Heart left ventricle (tissue), 13 donors: ENCODE data around the gene AGER.

ENCODE experiments used
- CTCF ChIP-seq, 12 donors: fragments of 200-600 bp; sonication (generic) in 4 of 12; IDR thresholded peaks; one replicate each; pipeline versions ENCODE4 v1.5.0 to v1.8.0; 2018 to 2022; ENCODE audit warnings: antibody characterized with exemption in 12 of 12, mild to moderate bottlenecking in 5 of 12
- POLR2A ChIP-seq, 2 donors: fragments of 450-650 bp; IDR thresholded peaks; one replicate each; pipeline ENCODE4 v1.6.1; 2017; ENCODE audit warnings: antibody characterized with exemption in 2 of 2, mild to moderate bottlenecking in 2 of 2, moderate library complexity in 2 of 2
- donor health status: ischemic (EF 13 %, LVEDD 7.1; RV severe dilation, severe dysfunction).
- donor health status: DM: no; HTN: yes; CAD: no.
- donor health status: DM: no; HTN: no; CAD: no.
- donor health status: ischemic (EF 25% LVEDD 6.9; RV normal size, moderate dysfunction).
- donor health status: ischemic (EF 25% LVEDD 5.7; RV mildly dilated, moderate dysfunction).
- donor health status: ischemic (EF 35%, LVEDD 5.7; RV mildly dilated, moderate dysfunction).
- donor health status: nonischemic (EF 11% LVEDD 7.7; RV severe dilation, severe dysfunction).
- donor health status: DM: yes; HTN: yes; CAD: no.
- donor health status: PGD.
- donor health status: ischemic (EF 29% LVEDD 5.4; RV normal size, mild dysfunction).
- donor health status: nonischemic (EF 23%, LVEDD 6.1; RV moderate dilation, normal function).

GRCh38 chr6:32168350-32168749 lies 15.7 kb downstream of the AGER start:
- TF ChIP-seq POLR2A (IDR thresholded peaks at IDR 0.05), result no peak
- no peak for TF ChIP-seq CTCF (IDR thresholded peaks at IDR 0.05)
